Measurements from ENCODE around the gene TGM4. TPM values are rescaled to one million over a fixed set of nuclear protein-coding genes. Genes with fewer than 3 reads are reported as not detected.
A peak's percentile ranks its signal among the peaks of the same experiment; 100 is the strongest.

The TGM4 gene
- total and polyA plus RNA-seq, 2 experiments from 2014 or later, result 0.84 TPM; not detected in 1

DNA sequence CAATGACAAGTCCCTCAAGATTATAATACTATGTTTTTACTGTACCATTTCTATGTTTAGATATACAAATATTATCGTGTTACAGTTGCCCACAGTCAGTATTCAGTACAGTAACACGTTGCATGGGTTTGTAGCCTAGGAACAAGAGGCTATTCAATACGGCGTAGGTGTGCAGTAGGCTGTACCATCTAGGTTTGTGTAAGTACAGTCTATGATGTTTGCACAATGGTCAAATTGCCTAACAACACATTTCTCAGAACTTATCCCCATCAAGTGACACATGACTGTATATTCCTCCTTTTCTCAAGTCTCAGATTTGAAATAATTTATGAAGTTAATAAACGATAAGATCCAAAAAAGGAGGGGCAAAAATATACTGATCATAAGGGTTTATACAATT, 79.9 kb downstream of the TGM4 start:
- DNase-seq (ENCODE audit: low read depth in 1 of 2, low spot score in 1 of 2), result no peak
- Histone ChIP-seq H3K36me3 (no peaks in the 10 kb centered on the region), H3K9me3 (ENCODE audit: low read depth) (no peaks in the 10 kb centered on the region), H3K4me3 (no peak overlapping the region), H3K27me3 (no peaks in the 10 kb centered on the region), H3K4me1 (ENCODE audit: low read depth) (no peaks in the 10 kb centered on the region), H3K27ac (no peak overlapping the region)
- TF ChIP-seq, protein P1, sequence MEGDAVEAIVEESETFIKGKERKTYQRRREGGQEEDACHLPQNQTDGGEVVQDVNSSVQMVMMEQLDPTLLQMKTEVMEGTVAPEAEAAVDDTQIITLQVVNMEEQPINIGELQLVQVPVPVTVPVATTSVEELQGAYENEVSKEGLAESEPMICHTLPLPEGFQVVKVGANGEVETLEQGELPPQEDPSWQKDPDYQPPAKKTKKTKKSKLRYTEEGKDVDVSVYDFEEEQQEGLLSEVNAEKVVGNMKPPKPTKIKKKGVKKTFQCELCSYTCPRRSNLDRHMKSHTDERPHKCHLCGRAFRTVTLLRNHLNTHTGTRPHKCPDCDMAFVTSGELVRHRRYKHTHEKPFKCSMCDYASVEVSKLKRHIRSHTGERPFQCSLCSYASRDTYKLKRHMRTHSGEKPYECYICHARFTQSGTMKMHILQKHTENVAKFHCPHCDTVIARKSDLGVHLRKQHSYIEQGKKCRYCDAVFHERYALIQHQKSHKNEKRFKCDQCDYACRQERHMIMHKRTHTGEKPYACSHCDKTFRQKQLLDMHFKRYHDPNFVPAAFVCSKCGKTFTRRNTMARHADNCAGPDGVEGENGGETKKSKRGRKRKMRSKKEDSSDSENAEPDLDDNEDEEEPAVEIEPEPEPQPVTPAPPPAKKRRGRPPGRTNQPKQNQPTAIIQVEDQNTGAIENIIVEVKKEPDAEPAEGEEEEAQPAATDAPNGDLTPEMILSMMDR (IDR thresholded peaks at IDR 0.05; ENCODE audit: low read depth, low read length), result no peak

DNA sequence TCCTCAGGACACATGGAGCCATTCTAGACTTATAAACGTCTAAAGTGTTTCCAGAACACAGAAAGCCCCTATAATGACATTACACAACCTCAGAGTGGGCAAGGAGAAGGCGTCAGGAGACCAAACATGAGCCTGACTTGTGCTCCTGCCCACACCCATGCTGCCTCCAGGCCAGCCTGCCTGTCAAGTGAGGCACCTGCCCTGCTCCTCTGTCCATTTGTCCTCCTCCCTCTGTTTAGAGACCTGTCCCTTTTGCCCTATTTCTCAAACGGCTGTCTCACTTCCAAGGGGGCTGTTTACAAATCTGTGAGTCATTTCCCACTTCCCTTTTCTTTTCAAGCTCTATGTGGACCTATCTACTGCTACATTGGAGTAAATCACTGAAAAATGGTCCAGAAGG, 80.6 kb downstream of the TGM4 start:
- Histone ChIP-seq H3K27me3 (no peaks in the 10 kb centered on the region), H3K27ac (no peak overlapping the region), H3K9me3 (ENCODE audit: low read depth) (no peaks in the 10 kb centered on the region), H3K36me3 (no peaks in the 10 kb centered on the region), H3K4me1 (ENCODE audit: low read depth) (no peaks in the 10 kb centered on the region), H3K4me3 (no peak overlapping the region)
- peak in 1 of 2 donors; percentile 54 for DNase-seq (ENCODE audit: low read depth in 1 of 2, low spot score in 1 of 2)
- TF ChIP-seq, protein P1 (IDR thresholded peaks at IDR 0.05; ENCODE audit: low read depth, low read length), result no peak

DNA sequence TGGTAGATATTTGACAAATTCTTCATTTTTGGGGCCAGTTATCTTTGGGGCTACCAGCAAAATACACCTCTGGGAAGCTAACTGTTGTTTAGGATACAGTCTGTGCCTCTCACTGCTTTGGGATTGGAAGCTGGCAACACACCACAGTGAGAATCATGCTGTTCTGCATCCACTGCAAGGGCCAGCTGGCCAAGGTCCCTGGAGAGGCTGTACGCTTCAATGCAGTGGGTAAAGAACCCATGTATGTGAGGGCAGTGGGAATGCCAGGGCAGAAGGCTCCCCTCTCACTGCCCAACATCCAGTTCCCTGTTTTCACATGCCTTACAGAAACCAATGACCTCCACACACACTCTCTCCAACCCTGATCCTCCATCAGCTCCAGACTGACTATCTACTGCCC, 81.5 kb downstream of the TGM4 start:
- Histone ChIP-seq H3K27ac (no peak overlapping the region), H3K36me3 (no peaks in the 10 kb centered on the region), H3K9me3 (ENCODE audit: low read depth) (no peaks in the 10 kb centered on the region), H3K4me1 (ENCODE audit: low read depth) (no peaks in the 10 kb centered on the region), H3K27me3 (no peaks in the 10 kb centered on the region), H3K4me3 (no peak overlapping the region)
- DNase-seq (ENCODE audit: low read depth in 1 of 2, low spot score in 1 of 2), result no peak
- TF ChIP-seq, protein P1 (IDR thresholded peaks at IDR 0.05; ENCODE audit: low read depth, low read length), result no peak

DNA sequence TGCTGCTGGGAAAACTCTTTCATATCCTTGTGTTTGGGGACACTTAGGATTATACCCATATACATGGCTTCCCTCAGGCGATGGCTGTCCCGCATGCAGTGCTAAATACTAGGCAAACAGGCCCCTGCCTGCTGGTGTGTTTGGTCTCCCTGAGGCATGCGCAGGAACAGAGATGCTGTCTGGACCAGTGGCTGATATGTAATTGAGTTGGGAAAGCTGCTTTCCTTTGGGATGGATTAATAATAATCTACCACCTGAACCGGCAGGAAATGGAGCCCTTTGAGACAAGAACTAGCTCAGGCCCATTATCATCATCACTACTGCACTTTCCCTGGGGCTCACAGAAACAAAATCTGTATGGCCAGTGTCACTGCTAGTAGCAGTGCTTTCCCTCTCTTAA, 83.6 kb downstream of the TGM4 start:
- no peak for DNase-seq (ENCODE audit: low read depth in 1 of 2, low spot score in 1 of 2)
- TF ChIP-seq, protein P1 (IDR thresholded peaks at IDR 0.05; ENCODE audit: low read depth, low read length), result no peak
- H3K4me1 ChIP-seq (ENCODE audit: low read depth), result no peaks in the 10 kb centered on the region
- H3K27ac ChIP-seq, result no peak overlapping the region
- no peaks in the 10 kb centered on the region for H3K27me3 ChIP-seq
- H3K9me3 ChIP-seq (ENCODE audit: low read depth), result no peaks in the 10 kb centered on the region
- H3K36me3 ChIP-seq, result no peaks in the 10 kb centered on the region
- no peak overlapping the region for H3K4me3 ChIP-seq

DNA sequence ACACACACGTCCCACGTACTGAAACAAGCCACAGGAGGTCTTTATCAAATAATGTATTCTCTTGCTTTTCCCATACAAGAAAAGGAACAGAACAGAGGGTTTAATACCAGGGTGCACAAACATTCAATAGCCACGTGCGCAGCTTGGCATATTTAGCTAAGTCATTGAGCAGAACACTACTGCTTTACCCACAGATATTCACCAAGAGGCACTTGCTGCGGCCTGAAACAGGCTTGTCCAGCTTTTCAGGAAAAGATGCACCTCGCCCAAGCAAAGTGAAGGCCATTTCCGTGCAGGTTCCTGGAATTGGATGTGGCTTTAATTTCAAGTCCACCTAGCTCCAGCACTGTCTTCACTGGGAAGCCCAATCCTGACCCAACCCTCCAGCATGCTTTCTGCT, 84.0 kb downstream of the TGM4 start:
- no peak overlapping the region for H3K27ac ChIP-seq
- no peak overlapping the region for H3K4me3 ChIP-seq
- H3K4me1 ChIP-seq (ENCODE audit: low read depth), result no peaks in the 10 kb centered on the region
- no peaks in the 10 kb centered on the region for H3K9me3 ChIP-seq (ENCODE audit: low read depth)
- no peaks in the 10 kb centered on the region for H3K36me3 ChIP-seq
- no peak for DNase-seq (ENCODE audit: low read depth in 1 of 2, low spot score in 1 of 2)
- TF ChIP-seq, protein P1 (IDR thresholded peaks at IDR 0.05; ENCODE audit: low read depth, low read length), result no peak
- H3K27me3 ChIP-seq, result no peaks in the 10 kb centered on the region

All from cardiac muscle cell (in vitro differentiated cells and primary cell).